Fibroblast of lung (primary cell): ENCODE measurements around the gene KPNA5. TPM values are rescaled to one million over a fixed set of nuclear protein-coding genes. Genes with fewer than 3 reads are reported as not detected.

ENCODE experiments used
- DNase-seq, 2 donors: peaks; one replicate each; pipeline versions ENCODE4 v3.0.0 to v3.0.0-alpha.2; 2010; ENCODE audit warnings: low read depth in 2 of 2
- H2AFZ ChIP-seq: 2 replicates; pipeline ENCODE4 v1.5.1; 2012; ENCODE audit warnings: low read length, control low read depth, inconsistent platforms
- H3K27ac ChIP-seq: 2 replicates; pipeline ENCODE4 v1.5.1; 2011; ENCODE audit warnings: low read length, control low read depth; ENCODE audit not compliant: insufficient read depth
- H3K27me3 ChIP-seq: 2 replicates; pipeline ENCODE4 v1.5.1; 2011; ENCODE audit warnings: mild to moderate bottlenecking, low read length; ENCODE audit not compliant: control insufficient read depth, insufficient read depth
- H3K36me3 ChIP-seq: 2 replicates; pipeline ENCODE4 v1.5.1; 2011; ENCODE audit warnings: low read length; ENCODE audit not compliant: control insufficient read depth, insufficient read depth
- H3K4me1 ChIP-seq: 2 replicates; pipeline ENCODE4 v1.5.1; 2011; ENCODE audit warnings: low read length; ENCODE audit not compliant: control insufficient read depth, insufficient read depth; ENCODE audit errors: extremely low read depth
- H3K4me2 ChIP-seq: 2 replicates; pipeline ENCODE4 v1.5.1; 2011; ENCODE audit warnings: low read length, control low read depth; ENCODE audit not compliant: insufficient read depth; ENCODE audit errors: extremely low read depth
- H3K4me3 ChIP-seq, 4 experiments: fragments of 200-600 bp in 1 of 4; sonication (generic) in 1 of 4; replicated peaks in 1 of 4; 2 replicates each; pipeline ENCODE4 v1.5.1; 2011 to 2016; ENCODE audit warnings: low read length in 4 of 4, low read depth in 3 of 4, mild to moderate bottlenecking in 3 of 4, control low read depth in 2 of 4, inconsistent platforms in 1 of 4, mixed read lengths in 1 of 4; ENCODE audit not compliant: insufficient read depth in 1 of 4; ENCODE audit errors: control extremely low read depth in 1 of 4
- H3K79me2 ChIP-seq: 2 replicates; pipeline ENCODE4 v1.5.1; 2012; ENCODE audit warnings: mild to moderate bottlenecking, low read length, inconsistent platforms; ENCODE audit not compliant: control insufficient read depth, insufficient read depth
- H3K9ac ChIP-seq: 2 replicates; pipeline ENCODE4 v1.5.1; 2011; ENCODE audit warnings: mild to moderate bottlenecking, low read length, control low read depth; ENCODE audit not compliant: insufficient read depth
- H3K9me3 ChIP-seq: 2 replicates; pipeline ENCODE4 v1.5.1; 2012; ENCODE audit warnings: low read depth, low read length; ENCODE audit not compliant: control insufficient read depth, insufficient read depth
- H4K20me1 ChIP-seq: 2 replicates; pipeline ENCODE4 v1.5.1; 2011; ENCODE audit warnings: low read length; ENCODE audit not compliant: control insufficient read depth, insufficient read depth; ENCODE audit errors: extremely low read depth
- EZH2 ChIP-seq: IDR thresholded peaks from 2 replicates; pipeline ENCODE4 v1.5.1; 2012; ENCODE audit warnings: low read length, control low read depth, mild to moderate bottlenecking; ENCODE audit errors: missing control alignments
- polyA plus RNA-seq, 2 donors: library from polyadenylated mRNA; depleted of rRNA in 1 of 2; stranded (reverse) in 1 of 2; unstranded in 1 of 2; fragments of >200 nt; gene quantifications; 2 replicates each; pipeline ENCODE4 v1.2.1, GENCODE V29; 2011 to 2012; ENCODE audit warnings: missing spikeins in 1 of 2
- total RNA-seq: library from RNA; depleted of rRNA; stranded (reverse); fragments of >200 nt; gene quantifications from 2 replicates; pipeline ENCODE4 v1.2.1, GENCODE V29; 2014
- TF ChIP-seq, protein P1 (sequence below), 2 donors: IDR thresholded peaks in 1 of 2; conservative IDR thresholded peaks in 1 of 2; 1 replicate in 1 of 2; 2 replicates in 1 of 2; pipeline ENCODE4 v1.5.1; 2011 to 2012; ENCODE audit warnings: low read length in 2 of 2, control low read depth in 1 of 2, inconsistent platforms in 1 of 2, low read depth in 1 of 2, mild to moderate bottlenecking in 1 of 2

The KPNA5 gene
- total and polyA plus RNA-seq, 2 donors (not counting 1 experiment from before 2014, with no cell fraction given), result 7.9 to 11.6 TPM

DNA sequence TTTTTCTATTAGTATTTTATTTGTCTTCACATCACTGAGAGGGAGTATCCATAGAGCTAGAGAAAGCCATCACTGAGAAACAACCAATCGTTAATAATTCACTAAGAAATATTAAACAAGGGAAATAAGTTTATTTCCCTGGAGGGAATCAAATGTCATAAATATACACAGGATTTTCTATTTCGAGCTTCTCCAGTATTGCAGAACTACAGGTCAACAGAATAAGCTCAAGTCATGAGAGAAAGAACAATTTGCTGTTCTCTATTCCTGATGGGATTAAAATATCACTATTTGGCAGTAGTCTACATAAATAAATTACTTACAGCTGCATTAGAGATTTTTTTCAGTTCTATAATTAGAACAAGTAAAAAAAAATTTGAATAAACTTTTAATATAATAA, 86.7 kb downstream of the KPNA5 start:
- H3K9ac ChIP-seq, result no peak overlapping the region
- H3K79me2 ChIP-seq, result no peaks in the 10 kb centered on the region
- no peak for DNase-seq
- no peaks in the 10 kb centered on the region for H4K20me1 ChIP-seq
- no peak overlapping the region for H3K4me3 ChIP-seq
- TF ChIP-seq EZH2, result no peak
- TF ChIP-seq, protein P1, sequence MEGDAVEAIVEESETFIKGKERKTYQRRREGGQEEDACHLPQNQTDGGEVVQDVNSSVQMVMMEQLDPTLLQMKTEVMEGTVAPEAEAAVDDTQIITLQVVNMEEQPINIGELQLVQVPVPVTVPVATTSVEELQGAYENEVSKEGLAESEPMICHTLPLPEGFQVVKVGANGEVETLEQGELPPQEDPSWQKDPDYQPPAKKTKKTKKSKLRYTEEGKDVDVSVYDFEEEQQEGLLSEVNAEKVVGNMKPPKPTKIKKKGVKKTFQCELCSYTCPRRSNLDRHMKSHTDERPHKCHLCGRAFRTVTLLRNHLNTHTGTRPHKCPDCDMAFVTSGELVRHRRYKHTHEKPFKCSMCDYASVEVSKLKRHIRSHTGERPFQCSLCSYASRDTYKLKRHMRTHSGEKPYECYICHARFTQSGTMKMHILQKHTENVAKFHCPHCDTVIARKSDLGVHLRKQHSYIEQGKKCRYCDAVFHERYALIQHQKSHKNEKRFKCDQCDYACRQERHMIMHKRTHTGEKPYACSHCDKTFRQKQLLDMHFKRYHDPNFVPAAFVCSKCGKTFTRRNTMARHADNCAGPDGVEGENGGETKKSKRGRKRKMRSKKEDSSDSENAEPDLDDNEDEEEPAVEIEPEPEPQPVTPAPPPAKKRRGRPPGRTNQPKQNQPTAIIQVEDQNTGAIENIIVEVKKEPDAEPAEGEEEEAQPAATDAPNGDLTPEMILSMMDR (conservative IDR thresholded peaks at IDR 0.05 in 1 of 2, IDR thresholded peaks at IDR 0.05 in 1 of 2; ENCODE audit: low read depth in 1 of 2, low read length in 2 of 2), result no peak
- H3K27me3 ChIP-seq, result no peaks in the 10 kb centered on the region
- no peaks in the 10 kb centered on the region for H3K36me3 ChIP-seq
- no peak overlapping the region for H3K27ac ChIP-seq
- H3K4me2 ChIP-seq, result no peak overlapping the region
- H2AFZ ChIP-seq, result no peak overlapping the region
- H3K4me1 ChIP-seq, result no peaks in the 10 kb centered on the region
- no peaks in the 10 kb centered on the region for H3K9me3 ChIP-seq

GRCh38 chr6:116772450-116772849, 91.4 kb downstream of the KPNA5 start:
- no peak overlapping the region for H3K4me3 ChIP-seq
- H3K9ac ChIP-seq, result no peak overlapping the region
- no peak overlapping the region for H3K27ac ChIP-seq
- H3K4me2 ChIP-seq, result no peak overlapping the region
- no peak for TF ChIP-seq EZH2
- no peak overlapping the region for H2AFZ ChIP-seq
- H3K9me3 ChIP-seq, result no peaks in the 10 kb centered on the region
- no peaks in the 10 kb centered on the region for H3K27me3 ChIP-seq
- no peaks in the 10 kb centered on the region for H3K4me1 ChIP-seq
- H3K36me3 ChIP-seq, result no peaks in the 10 kb centered on the region
- DNase-seq, result no peak
- H4K20me1 ChIP-seq, result no peaks in the 10 kb centered on the region
- no peaks in the 10 kb centered on the region for H3K79me2 ChIP-seq

DNA sequence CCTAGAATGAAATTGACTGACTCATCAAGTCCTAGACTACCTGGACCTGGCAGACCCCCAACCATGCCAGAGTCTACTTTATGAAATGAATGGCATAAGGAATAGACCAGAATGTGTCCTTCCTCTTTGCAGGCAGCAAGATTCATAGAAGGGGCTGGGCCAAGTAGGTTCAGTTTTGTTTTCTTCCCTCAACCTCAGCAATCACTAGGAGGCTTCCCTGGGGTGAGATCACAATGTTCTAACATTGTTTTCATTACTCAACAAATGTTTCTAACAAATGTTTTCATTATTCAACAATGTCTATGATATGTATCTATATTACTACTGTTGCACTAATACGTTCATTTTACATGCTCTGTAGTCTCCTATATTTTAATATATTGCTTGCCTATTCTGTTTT, 92.9 kb downstream of the KPNA5 start:
- TF ChIP-seq, protein P1 (conservative IDR thresholded peaks at IDR 0.05 in 1 of 2, IDR thresholded peaks at IDR 0.05 in 1 of 2; ENCODE audit: low read depth in 1 of 2, low read length in 2 of 2), result no peak
- no peak for TF ChIP-seq EZH2
- Histone ChIP-seq H3K4me2 (no peak overlapping the region), H2AFZ (no peak overlapping the region), H3K4me3 (no peak overlapping the region), H3K27ac (no peak overlapping the region), H3K4me1 (no peaks in the 10 kb centered on the region), H3K9ac (no peak overlapping the region), H3K9me3 (no peaks in the 10 kb centered on the region), H3K36me3 (no peaks in the 10 kb centered on the region), H4K20me1 (no peaks in the 10 kb centered on the region), H3K79me2 (no peaks in the 10 kb centered on the region), H3K27me3 (no peaks in the 10 kb centered on the region)
- DNase-seq, result no peak
